Ovary (tissue), 3 donors: ENCODE results near the gene SIRPA.

Experiments used
- POLR2A ChIP-seq: fragments of 450-650 bp; IDR thresholded peaks from one replicate; pipeline ENCODE4 v1.6.1; 2017; ENCODE audit warnings: antibody characterized with exemption, mild to moderate bottlenecking, moderate library complexity
- TF ChIP-seq, protein P1 (sequence below), 3 donors: fragments of 450-650 bp in 2 of 3; fragments of 200-600 bp in 1 of 3; IDR thresholded peaks; one replicate each; pipeline versions ENCODE4 v1.5.1 to v1.8.0; 2016 to 2022; ENCODE audit warnings: antibody characterized with exemption in 3 of 3, mild to moderate bottlenecking in 1 of 3
- donor health status: DM: no; HTN: no; CAD: no.

GRCh38 chr20:1875183-1875554, 20.0 kb upstream of the SIRPA start:
- TF ChIP-seq, protein P1, sequence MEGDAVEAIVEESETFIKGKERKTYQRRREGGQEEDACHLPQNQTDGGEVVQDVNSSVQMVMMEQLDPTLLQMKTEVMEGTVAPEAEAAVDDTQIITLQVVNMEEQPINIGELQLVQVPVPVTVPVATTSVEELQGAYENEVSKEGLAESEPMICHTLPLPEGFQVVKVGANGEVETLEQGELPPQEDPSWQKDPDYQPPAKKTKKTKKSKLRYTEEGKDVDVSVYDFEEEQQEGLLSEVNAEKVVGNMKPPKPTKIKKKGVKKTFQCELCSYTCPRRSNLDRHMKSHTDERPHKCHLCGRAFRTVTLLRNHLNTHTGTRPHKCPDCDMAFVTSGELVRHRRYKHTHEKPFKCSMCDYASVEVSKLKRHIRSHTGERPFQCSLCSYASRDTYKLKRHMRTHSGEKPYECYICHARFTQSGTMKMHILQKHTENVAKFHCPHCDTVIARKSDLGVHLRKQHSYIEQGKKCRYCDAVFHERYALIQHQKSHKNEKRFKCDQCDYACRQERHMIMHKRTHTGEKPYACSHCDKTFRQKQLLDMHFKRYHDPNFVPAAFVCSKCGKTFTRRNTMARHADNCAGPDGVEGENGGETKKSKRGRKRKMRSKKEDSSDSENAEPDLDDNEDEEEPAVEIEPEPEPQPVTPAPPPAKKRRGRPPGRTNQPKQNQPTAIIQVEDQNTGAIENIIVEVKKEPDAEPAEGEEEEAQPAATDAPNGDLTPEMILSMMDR (IDR thresholded peaks at IDR 0.05), result no peak
- TF ChIP-seq POLR2A, result no peak
